Lower leg skin (tissue), 4 donors: ENCODE results near the gene CCBE1. TPM values are rescaled to one million over a fixed set of nuclear protein-coding genes. Genes with fewer than 3 reads are reported as not detected.

Source experiments
- DNase-seq, 2 donors: peaks; one replicate each; pipeline ENCODE4 v3.0.0-alpha.2; 2019; ENCODE audit warnings: low spot score in 2 of 2
- H3K4me3 ChIP-seq: fragments of 200-600 bp; sonication (generic); 2 replicates; pipeline ENCODE4 v1.5.1; 2017; ENCODE audit warnings: mild to moderate bottlenecking, low read depth; ENCODE audit not compliant: poor library complexity, severe bottlenecking
- CTCF ChIP-seq, 3 donors: fragments of 450-650 bp; IDR thresholded peaks; one replicate each; pipeline ENCODE4 v1.5.1; 2016; ENCODE audit warnings: antibody characterized with exemption in 3 of 3, mild to moderate bottlenecking in 3 of 3, moderate library complexity in 2 of 3
- POLR2A ChIP-seq, 2 donors: fragments of 450-650 bp; IDR thresholded peaks; one replicate each; pipeline ENCODE4 v1.6.1; 2016 to 2017; ENCODE audit warnings: antibody characterized with exemption in 2 of 2, mild to moderate bottlenecking in 1 of 2, moderate library complexity in 1 of 2
- WGBS, 2 donors: methylation state at CpG; one replicate each; pipeline ENCODE4 v1.1.5; 2018; 5-methylcytosine and 5-hydroxymethylcytosine counted together
- intact Hi-C: fragments of 100-400 bp; cut with DNase I; formaldehyde crosslinking; loops from one replicate; pipeline ENCODE4 v1.15.0; 2023; ENCODE audit warnings: low total_unique reads
- total RNA-seq, 4 donors: library from RNA; depleted of rRNA; stranded (reverse); fragments of >200 nt; gene quantifications; one replicate each; pipeline ENCODE4 v1.1.0, GENCODE V29; 2016

The CCBE1 gene
- total RNA-seq, 4 donors from 2014 or later, result 3.0 to 15.5 (median 3.2) TPM

- H3K4me3 ChIP-seq, result no peak overlapping the region
- no peak for DNase-seq
- WGBS, 2 donors, result 49 to 53% methylated on average over 3 of the region's 3 CpGs
- intact Hi-C loops, result no loop called here
- no peak for TF ChIP-seq POLR2A (IDR thresholded peaks at IDR 0.05)
- no peak for TF ChIP-seq CTCF (IDR thresholded peaks at IDR 0.05)
Measured at GRCh38 chr18:59617468-59617932, 79.7 kb downstream of the CCBE1 start.

GRCh38 chr18:59616501-59616900 is 80.7 kb downstream of the CCBE1 start:
- intact Hi-C loops, result no loop called here

GRCh38 chr18:59613903-59614302 is 83.3 kb downstream of the CCBE1 start:
- intact Hi-C loops, result no loop called here
- no peak for TF ChIP-seq POLR2A (IDR thresholded peaks at IDR 0.05)
- no peak for TF ChIP-seq CTCF (IDR thresholded peaks at IDR 0.05)
- 91 to 92% methylated on average over 12 of the region's 12 CpGs for WGBS, 2 donors
- H3K4me3 ChIP-seq, result no peak overlapping the region
- no peak for DNase-seq

More at GRCh38 chr18:59616501-59616900, 80.7 kb downstream of the CCBE1 start:
- no peak for TF ChIP-seq POLR2A (IDR thresholded peaks at IDR 0.05)
- TF ChIP-seq CTCF (IDR thresholded peaks at IDR 0.05), result no peak
- WGBS, 2 donors, result 78 to 81% methylated on average over 6 of the region's 6 CpGs
- H3K4me3 ChIP-seq, result no peak overlapping the region
- no peak for DNase-seq

- 20 to 34% methylated on average over 1 of the region's 1 CpG for WGBS, 2 donors
- DNase-seq, result peak in 1 of 2 donors; percentile 70
- H3K4me3 ChIP-seq, result no peak overlapping the region
- intact Hi-C loops, result no loop called here
- TF ChIP-seq CTCF (IDR thresholded peaks at IDR 0.05) (no peak), POLR2A (IDR thresholded peaks at IDR 0.05) (no peak)
Measured at GRCh38 chr18:59612381-59612780, 84.8 kb downstream of the CCBE1 start.

GRCh38 chr18:59610546-59611140 is 86.6 kb downstream of the CCBE1 start:
- TF ChIP-seq CTCF (IDR thresholded peaks at IDR 0.05), result no peak
- TF ChIP-seq POLR2A (IDR thresholded peaks at IDR 0.05), result no peak
- intact Hi-C loops, result no loop called here
- WGBS, 2 donors, result 83 to 92% methylated on average over 5 of the region's 5 CpGs
- no peak overlapping the region for H3K4me3 ChIP-seq
- no peak for DNase-seq

GRCh38 chr18:59609654-59610053 is 87.6 kb downstream of the CCBE1 start:
- intact Hi-C loops, result no loop called here
- no peak overlapping the region for H3K4me3 ChIP-seq
- TF ChIP-seq POLR2A (IDR thresholded peaks at IDR 0.05), result no peak
- TF ChIP-seq CTCF (IDR thresholded peaks at IDR 0.05), result no peak
- no peak for DNase-seq
